NCI-H146 treated with DMSO at 0.1 percent for 48 hours (cell line): ENCODE data around the gene SUN3.
"Not testable (repeated sequence)": the region's sequence is repeated elsewhere in the genome, so short reads cannot be mapped to it uniquely, and the experiment has no call there.

Source experiments
- DNase-seq: peaks from one replicate; lab custom pipeline; 2025; ENCODE audit not compliant: unreplicated experiment; lab: John Stamatoyannopoulos, UW

Gene SUN3

GRCh38 chr7:48033922-48034321, 5.0 kb upstream of the SUN3 start:
- DNase-seq: no peak

DNA sequence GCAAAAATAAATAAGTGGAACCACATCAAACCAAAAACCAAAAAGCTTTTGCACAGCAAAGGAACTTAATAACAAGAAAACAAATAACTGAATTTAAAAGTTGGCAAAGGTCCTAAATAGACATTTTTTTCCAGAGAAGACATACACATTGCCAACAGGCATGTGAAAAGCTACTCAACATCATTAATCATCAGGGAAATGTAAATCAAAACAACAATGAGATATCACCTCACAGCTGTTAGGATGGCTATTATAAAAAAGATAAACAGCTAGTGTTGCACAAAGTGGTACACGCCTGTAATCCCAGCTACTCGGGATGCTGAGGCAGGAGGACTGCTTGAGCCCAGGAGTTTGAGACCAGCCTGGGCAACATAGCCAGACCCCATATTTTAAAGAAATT, 2.2 kb upstream of the SUN3 start:
- no peak for DNase-seq

- no peak for DNase-seq
Measured at GRCh38 chr7:48025624-48026023, 3.3 kb downstream of the SUN3 start.

DNA sequence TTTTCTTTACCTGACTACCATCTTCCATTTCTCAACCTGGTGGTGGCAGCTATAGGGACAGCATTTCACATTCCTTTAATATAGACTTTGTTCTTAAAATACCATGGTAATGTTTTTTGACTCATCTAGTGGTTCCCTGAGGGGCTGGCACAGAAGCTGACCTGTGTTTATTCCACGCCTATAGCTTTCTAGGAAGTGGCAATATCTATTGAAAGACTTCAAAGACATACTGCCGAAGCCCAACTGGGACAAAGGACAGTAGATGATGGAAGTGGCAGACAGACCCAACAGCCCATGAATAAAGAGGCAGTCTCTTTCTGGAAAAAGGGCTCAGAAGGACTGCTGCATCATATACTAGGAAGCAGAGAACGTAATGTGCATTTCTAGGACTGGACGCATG, 11.2 kb downstream of the SUN3 start:
- no peak for DNase-seq

GRCh38 chr7:48016641-48017040, 12.3 kb downstream of the SUN3 start:
- no peak for DNase-seq

DNA sequence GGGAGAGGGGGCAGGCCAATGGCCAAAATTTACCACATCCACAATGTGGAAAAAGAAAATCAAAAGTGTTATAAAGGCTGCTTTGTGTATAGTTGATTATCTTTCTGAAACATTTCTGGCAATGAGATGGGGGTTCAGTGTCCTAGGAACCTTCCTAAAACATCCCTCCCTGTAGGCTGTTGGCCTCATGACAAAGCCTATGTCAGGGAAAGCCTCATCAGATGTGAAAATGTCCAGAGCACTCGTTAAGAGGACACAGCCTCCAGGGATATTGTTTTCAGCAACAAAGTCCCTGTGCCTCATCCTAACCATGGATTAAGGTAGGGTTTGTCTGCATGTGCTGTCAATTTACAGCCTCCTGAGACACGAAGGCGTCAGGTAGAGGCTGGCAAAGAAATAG, 17.0 kb downstream of the SUN3 start:
- DNase-seq: no peak

DNA sequence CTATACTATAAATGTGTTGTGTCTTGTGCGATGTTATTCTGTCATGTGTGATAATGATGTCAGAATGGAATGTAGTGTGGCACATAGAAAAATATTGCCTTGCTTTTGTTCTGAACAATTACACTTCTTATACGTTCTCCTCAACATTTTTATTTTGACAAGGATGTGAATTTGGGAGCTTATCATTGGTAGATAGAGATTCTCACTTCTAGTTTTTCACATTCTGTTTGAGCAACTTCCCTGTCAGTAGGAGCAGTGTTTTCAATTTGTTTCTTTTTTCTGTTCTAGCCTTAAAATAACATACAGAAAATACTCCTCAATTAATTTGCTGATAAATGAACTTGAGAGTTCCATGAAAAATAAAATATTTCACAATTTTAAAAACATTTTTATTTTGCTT, 17.6 kb downstream of the SUN3 start:
- DNase-seq: no peak

- DNase-seq: no peak
Measured at GRCh38 chr7:48009954-48010353, 19.0 kb downstream of the SUN3 start.

DNA sequence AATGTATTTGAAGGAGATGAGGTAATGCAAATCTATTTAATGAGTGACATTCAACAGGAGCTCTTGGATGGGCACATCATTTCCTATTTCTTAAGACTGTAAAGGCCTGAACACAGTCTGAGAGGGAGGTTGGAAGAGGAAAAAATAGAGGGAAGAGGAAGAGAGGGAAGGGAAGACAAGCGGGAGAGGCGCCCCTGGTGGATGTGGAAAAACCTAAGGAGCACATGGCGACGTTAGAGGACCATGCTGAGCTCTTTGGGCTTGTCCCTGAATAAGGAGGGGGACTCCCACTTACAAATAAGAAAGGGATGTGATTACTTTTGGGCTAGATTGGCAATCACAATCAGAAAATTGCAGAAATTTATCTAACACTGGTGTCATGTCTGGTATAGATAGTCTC, 19.6 kb downstream of the SUN3 start:
- no peak for DNase-seq

GRCh38 chr7:48006866-48007265, 22.0 kb downstream of the SUN3 start:
- DNase-seq: no peak

- DNase-seq: no peak
Measured at GRCh38 chr7:48004638-48005037, 24.3 kb downstream of the SUN3 start.

DNA sequence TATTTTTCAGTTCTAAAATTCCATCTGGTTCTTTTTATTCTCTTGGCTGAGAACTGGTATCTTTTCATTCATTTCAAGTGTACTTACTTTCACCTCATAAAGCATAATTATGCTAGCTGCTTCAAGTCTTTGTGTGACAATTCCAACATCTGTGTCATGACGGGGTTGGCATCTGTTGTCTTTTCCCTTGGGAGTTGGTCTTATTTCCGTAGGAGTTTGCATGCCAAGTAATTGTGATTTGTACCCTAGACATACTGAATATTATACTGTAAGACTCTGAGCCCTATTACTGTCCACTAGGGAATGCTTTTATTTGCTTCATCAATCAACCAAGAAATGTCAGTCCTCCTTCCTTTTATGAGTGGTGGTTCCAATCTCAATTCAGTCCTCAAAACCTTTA, 24.9 kb downstream of the SUN3 start:
- no peak for DNase-seq

DNA sequence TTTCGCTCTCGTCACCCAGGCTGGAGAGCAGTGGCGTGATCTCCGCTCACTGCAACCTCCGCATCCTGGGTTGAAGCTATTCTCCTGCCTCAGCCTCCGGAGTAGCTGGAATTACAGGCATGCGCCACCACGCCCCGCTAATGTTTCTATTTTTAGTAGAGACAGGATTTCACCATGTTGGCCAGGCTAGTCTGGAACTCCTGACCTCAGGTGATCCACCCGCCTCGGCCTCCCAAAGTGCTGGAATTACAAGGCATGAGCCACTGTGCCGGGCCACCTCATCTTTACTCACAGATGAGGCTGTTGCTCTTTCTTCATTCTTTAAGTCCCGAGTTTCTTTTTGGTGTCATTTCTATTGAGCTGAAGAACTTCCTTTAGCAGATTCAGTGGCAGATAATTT, 28.7 kb downstream of the SUN3 start:
- DNase-seq: not testable (repeated sequence)

DNA sequence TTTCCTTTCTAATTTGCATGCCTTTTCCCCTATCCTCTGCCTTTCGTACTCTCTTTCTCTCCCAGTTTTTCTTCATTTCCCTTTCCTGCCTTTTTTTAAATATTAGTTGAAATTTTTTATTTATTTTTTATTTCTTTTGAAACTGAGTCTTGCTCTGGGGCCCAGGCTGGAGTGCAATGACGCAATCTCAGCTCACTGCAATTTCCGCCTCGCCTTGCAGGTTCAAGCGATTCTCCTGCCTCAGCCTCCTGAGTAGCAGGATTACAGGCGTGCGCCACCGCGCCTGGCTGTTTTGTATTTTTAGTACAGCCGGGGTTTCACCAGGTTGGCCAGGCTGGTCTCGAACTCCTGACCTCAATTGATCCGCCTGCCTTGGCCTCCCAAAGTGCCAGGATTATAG, 29.5 kb downstream of the SUN3 start:
- no peak for DNase-seq

DNA sequence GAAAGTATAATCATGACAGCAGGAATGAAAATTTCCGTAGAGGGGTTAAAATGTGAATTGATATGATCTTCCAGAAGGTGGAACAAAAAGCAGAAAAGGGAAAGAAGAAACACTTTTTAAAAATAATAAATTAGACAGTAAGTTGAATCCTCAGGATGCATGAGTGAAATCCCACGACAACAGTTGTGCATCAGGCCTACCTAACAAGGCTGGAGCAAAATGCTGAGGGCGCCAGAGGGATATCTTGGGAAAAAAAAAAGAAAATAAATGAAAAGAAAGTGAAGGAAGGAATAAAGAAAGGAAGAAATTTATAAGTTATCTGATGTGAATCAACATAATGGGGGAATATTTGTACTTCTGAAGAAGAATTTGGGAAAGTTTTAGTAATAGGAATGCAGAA, 36.5 kb downstream of the SUN3 start:
- no peak for DNase-seq

- peak; percentile 49 for DNase-seq
Measured at GRCh38 chr7:47991741-47992311, 37.1 kb downstream of the SUN3 start.

GRCh38 chr7:47991270-47991669, 37.6 kb downstream of the SUN3 start:
- DNase-seq: no peak

DNA sequence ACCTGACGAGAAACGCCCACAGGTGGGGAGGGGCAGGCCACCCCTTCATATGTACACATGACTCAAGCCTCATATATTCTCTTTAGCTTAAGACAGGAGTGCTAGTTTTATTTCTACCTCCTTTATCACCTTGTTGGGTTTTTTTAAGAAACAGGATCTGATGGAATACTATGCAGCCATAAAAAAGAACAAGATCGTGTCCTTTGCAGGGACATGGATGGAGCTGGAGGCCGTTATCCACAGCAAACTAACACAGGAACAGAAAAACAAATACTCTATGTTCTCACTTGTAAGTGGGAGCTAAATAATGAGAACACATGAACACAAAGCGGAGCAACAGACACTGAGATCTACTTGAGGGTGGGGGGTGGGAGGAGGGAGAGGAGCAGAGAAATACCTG, 38.3 kb downstream of the SUN3 start:
- DNase-seq: no peak

DNA sequence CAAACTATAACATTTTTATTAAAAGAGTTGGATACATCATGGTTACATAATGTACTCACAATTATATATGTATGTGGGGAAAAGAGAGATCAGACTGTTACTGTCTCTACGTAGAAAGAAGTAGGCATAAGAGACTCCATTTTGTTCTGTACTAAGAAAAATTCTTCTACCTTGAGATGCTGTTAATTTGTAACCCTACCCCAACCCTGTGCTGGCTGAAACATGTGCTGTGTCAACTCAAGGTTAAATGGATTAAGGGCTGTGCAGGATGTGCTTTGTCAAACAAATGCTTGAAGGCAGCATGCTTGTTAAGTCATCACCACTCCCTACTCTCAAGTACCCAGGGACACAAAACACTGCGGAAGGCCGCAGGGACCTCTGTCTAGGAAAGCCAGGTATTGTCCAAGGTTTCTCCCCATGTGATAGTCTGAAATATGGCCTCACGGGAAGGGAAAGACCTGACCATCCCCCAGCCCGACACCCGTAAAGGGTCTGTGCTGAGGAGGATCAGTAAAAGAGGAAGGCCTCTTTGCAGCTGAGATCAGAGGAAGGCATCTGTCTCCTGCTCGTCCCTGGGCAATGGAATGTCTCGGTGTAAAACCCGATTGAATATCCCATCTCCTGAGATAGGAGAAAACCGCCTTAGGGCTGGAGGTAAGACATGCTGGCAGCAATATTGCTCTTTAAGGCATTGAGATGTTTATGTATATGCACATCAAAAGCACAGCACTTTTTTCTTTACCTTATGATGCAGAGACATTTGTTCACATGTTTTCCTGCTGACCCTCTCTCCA, 39.1 kb downstream of the SUN3 start:
- DNase-seq: not testable (repeated sequence)

- no peak for DNase-seq
Measured at GRCh38 chr7:47988496-47989386, 40.2 kb downstream of the SUN3 start.

GRCh38 chr7:47982610-47983009, 46.3 kb downstream of the SUN3 start:
- DNase-seq: no peak

DNA sequence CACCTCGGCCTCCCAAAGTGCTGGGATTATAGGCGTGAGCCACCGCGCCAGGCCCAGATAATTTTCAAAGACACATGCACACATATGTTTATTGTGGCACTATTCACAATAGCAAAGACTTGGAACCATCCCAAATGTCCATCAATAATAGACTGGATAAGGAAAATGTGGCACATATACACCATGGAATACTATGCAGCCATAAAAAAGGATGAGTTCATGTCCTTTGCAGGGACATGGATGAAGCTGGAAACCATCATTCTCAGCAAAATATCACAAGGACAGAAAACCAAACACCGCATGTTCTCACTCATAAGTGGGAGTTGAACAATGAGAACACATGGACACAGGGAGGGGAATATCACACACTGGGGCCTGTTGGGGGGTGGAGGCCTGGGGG, 48.3 kb downstream of the SUN3 start:
- not testable (repeated sequence) for DNase-seq
